Neural progenitor cell (in vitro differentiated cells): ENCODE results near the gene RUFY2. TPM values are rescaled to one million over a fixed set of nuclear protein-coding genes. Genes with fewer than 3 reads are reported as not detected.

Experiments
- DNase-seq: peaks from one replicate; pipeline ENCODE4 v3.0.0-alpha.2; 2016; ENCODE audit warnings: low spot score
- H2AFZ ChIP-seq: fragments of 200-600 bp; sonication (generic); replicated peaks from 2 replicates; pipeline ENCODE4 v1.6.1; 2016; ENCODE audit warnings: antibody characterized with exemption
- H3F3A ChIP-seq: fragments of 200-600 bp; sonication (generic); 2 replicates; pipeline ENCODE4 v1.6.1; 2016; ENCODE audit warnings: antibody characterized with exemption, low read depth
- H3K27ac ChIP-seq: fragments of 200-600 bp; sonication (generic); 2 replicates; pipeline ENCODE4 v1.5.1; 2016; ENCODE audit warnings: mild to moderate bottlenecking
- H3K27me3 ChIP-seq: fragments of 200-600 bp; sonication (generic); 2 replicates; pipeline ENCODE4 v1.6.1; 2016; ENCODE audit warnings: mild to moderate bottlenecking, moderate library complexity
- H3K36me3 ChIP-seq: fragments of 200-600 bp; sonication (generic); 2 replicates; pipeline ENCODE4 v1.5.1; 2016
- H3K4me1 ChIP-seq: fragments of 200-600 bp; sonication (generic); 2 replicates; pipeline ENCODE4 v1.6.1; 2016; ENCODE audit warnings: mixed run types
- H3K4me2 ChIP-seq: fragments of 200-600 bp; sonication (generic); 2 replicates; pipeline ENCODE4 v1.6.1; 2016
- H3K4me3 ChIP-seq: fragments of 200-600 bp; sonication (generic); 2 replicates; pipeline ENCODE4 v1.5.1; 2016
- H3K79me2 ChIP-seq: fragments of 200-600 bp; sonication (generic); 2 replicates; pipeline ENCODE4 v1.6.1; 2016; ENCODE audit warnings: low read depth
- H3K9ac ChIP-seq: fragments of 200-600 bp; sonication (generic); 2 replicates; pipeline ENCODE4 v1.6.1; 2016
- H3K9me3 ChIP-seq: fragments of 200-600 bp; sonication (generic); 2 replicates; pipeline ENCODE4 v1.5.1; 2016; ENCODE audit warnings: low read depth
- H4K20me1 ChIP-seq: fragments of 200-600 bp; sonication (generic); 2 replicates; pipeline ENCODE4 v1.6.1; 2016; ENCODE audit warnings: low read depth
- H3K27ac Mint-ChIP-seq: 3 replicates; pipeline ENCODE4 v1.8.0; 2021; ENCODE audit warnings: mixed read lengths
- H3K27me3 Mint-ChIP-seq: 2 replicates; pipeline ENCODE4 v1.8.0; 2022; ENCODE audit warnings: low read depth, mild to moderate bottlenecking, inconsistent platforms, moderate library complexity, mixed read lengths; ENCODE audit not compliant: insufficient read depth
- H3K36me3 Mint-ChIP-seq: 3 replicates; pipeline ENCODE4 v1.8.0; 2021; ENCODE audit warnings: mixed read lengths
- H3K4me1 Mint-ChIP-seq: 3 replicates; pipeline ENCODE4 v1.8.0; 2021; ENCODE audit warnings: mixed read lengths
- H3K4me3 Mint-ChIP-seq: 3 replicates; pipeline ENCODE4 v1.8.0; 2021; ENCODE audit warnings: mild to moderate bottlenecking, moderate library complexity, mixed read lengths
- H3K9me3 Mint-ChIP-seq: 3 replicates; pipeline ENCODE4 v1.8.0; 2020; ENCODE audit warnings: mixed read lengths
- CTCF ChIP-seq: fragments of 200-600 bp; sonication (generic); IDR thresholded peaks from 2 replicates; pipeline ENCODE4 v1.5.1; 2017; ENCODE audit warnings: antibody characterized with exemption, mild to moderate bottlenecking
- EZH2 ChIP-seq: fragments of 200-600 bp; sonication (generic); IDR thresholded peaks from 2 replicates; pipeline ENCODE4 v1.6.1; 2017; ENCODE audit warnings: antibody characterized with exemption, mild to moderate bottlenecking, moderate library complexity
- EZH2phosphoT487 ChIP-seq: fragments of 200-600 bp; sonication (generic); IDR thresholded peaks from 2 replicates; pipeline ENCODE4 v1.6.1; 2017; ENCODE audit warnings: antibody characterized with exemption
- total RNA-seq: library from RNA; depleted of rRNA; stranded (reverse); fragments of >200 nt; gene quantifications from 2 replicates; pipeline ENCODE4 v1.2.3, GENCODE V29; 2015; ENCODE audit warnings: low replicate concordance

The RUFY2 gene
- total RNA-seq, 1 donor from 2014 or later: 45.2 TPM

- Histone ChIP-seq H4K20me1 (peaks cover 15% of the 10 kb centered on the region), H3K9ac (no peak overlapping the region), H3K27me3 (no peaks in the 10 kb centered on the region), H3K36me3 (peaks cover 4% of the 10 kb centered on the region), H3K9me3 (no peaks in the 10 kb centered on the region), H3K27ac (no peak overlapping the region), H2AFZ (no peak overlapping the region), H3K79me2 (peaks cover 58% of the 10 kb centered on the region), H3F3A (peaks cover 23% of the 10 kb centered on the region), H3K4me1 (peaks cover 14% of the 10 kb centered on the region), H3K4me3 (no peak overlapping the region), H3K4me2 (no peak overlapping the region)
- no peaks in the 10 kb centered on the region for H3K9me3 Mint-ChIP-seq
- peaks cover 11% of the 10 kb centered on the region for H3K36me3 Mint-ChIP-seq
- TF ChIP-seq EZH2phosphoT487 (no peak), EZH2 (no peak), CTCF (no peak)
- no peak for DNase-seq
- no peak overlapping the region for H3K27ac Mint-ChIP-seq
- peaks cover 19% of the 10 kb centered on the region for H3K4me1 Mint-ChIP-seq
- no peak overlapping the region for H3K4me3 Mint-ChIP-seq
- no peaks in the 10 kb centered on the region for H3K27me3 Mint-ChIP-seq
Observed at GRCh38 chr10:68403701-68404100, 3.4 kb downstream of the RUFY2 start.

GRCh38 chr10:68402276-68402675 lies 4.8 kb downstream of the RUFY2 start:
- Histone ChIP-seq H3K4me3 (no peak overlapping the region), H3F3A (peaks cover 14% of the 10 kb centered on the region), H4K20me1 (peaks cover 15% of the 10 kb centered on the region), H3K4me2 (no peak overlapping the region), H3K9me3 (no peaks in the 10 kb centered on the region), H2AFZ (no peak overlapping the region), H3K36me3 (peaks cover 4% of the 10 kb centered on the region), H3K9ac (no peak overlapping the region), H3K27ac (no peak overlapping the region), H3K4me1 (peaks cover 14% of the 10 kb centered on the region), H3K27me3 (no peaks in the 10 kb centered on the region), H3K79me2 (peaks cover 58% of the 10 kb centered on the region)
- Mint-ChIP-seq H3K36me3 (peaks cover 11% of the 10 kb centered on the region), H3K9me3 (no peaks in the 10 kb centered on the region), H3K4me3 (no peak overlapping the region), H3K4me1 (peaks cover 17% of the 10 kb centered on the region), H3K27me3 (no peaks in the 10 kb centered on the region), H3K27ac (no peak overlapping the region)
- DNase-seq: no peak
- TF ChIP-seq EZH2phosphoT487 (no peak), CTCF (no peak), EZH2 (no peak)

GRCh38 chr10:68397005-68397404 lies 10.1 kb downstream of the RUFY2 start:
- no peak overlapping the region for H2AFZ ChIP-seq
- no peak overlapping the region for H3K27ac ChIP-seq
- Mint-ChIP-seq H3K4me1 (no peaks in the 10 kb centered on the region), H3K27ac (no peak overlapping the region), H3K9me3 (no peaks in the 10 kb centered on the region), H3K36me3 (peaks cover 26% of the 10 kb centered on the region), H3K27me3 (no peaks in the 10 kb centered on the region), H3K4me3 (no peak overlapping the region)
- no peak for DNase-seq
- no peak overlapping the region for H3K4me2 ChIP-seq
- no peak overlapping the region for H3K9ac ChIP-seq
- H3K79me2 ChIP-seq: peaks cover 10% of the 10 kb centered on the region
- no peaks in the 10 kb centered on the region for H3F3A ChIP-seq
- no peaks in the 10 kb centered on the region for H4K20me1 ChIP-seq
- no peaks in the 10 kb centered on the region for H3K9me3 ChIP-seq
- peaks cover 27% of the 10 kb centered on the region for H3K36me3 ChIP-seq
- no peak overlapping the region for H3K4me3 ChIP-seq
- TF ChIP-seq EZH2phosphoT487 (no peak), EZH2 (no peak), CTCF (no peak)
- H3K27me3 ChIP-seq: no peaks in the 10 kb centered on the region
- no peaks in the 10 kb centered on the region for H3K4me1 ChIP-seq

GRCh38 chr10:68385740-68386139 lies 21.3 kb downstream of the RUFY2 start:
- peaks cover 2% of the 10 kb centered on the region for H3K27me3 Mint-ChIP-seq

More at GRCh38 chr10:68385740-68386139, 21.3 kb downstream of the RUFY2 start:
- Histone ChIP-seq H3K36me3 (peaks cover 21% of the 10 kb centered on the region), H3K79me2 (no peaks in the 10 kb centered on the region), H3K4me1 (no peaks in the 10 kb centered on the region), H3K27ac (no peak overlapping the region), H3K27me3 (no peaks in the 10 kb centered on the region), H4K20me1 (no peaks in the 10 kb centered on the region), H3K4me2 (no peak overlapping the region), H3F3A (no peaks in the 10 kb centered on the region), H2AFZ (no peak overlapping the region), H3K9me3 (no peaks in the 10 kb centered on the region), H3K4me3 (no peak overlapping the region), H3K9ac (no peak overlapping the region)
- no peaks in the 10 kb centered on the region for H3K4me1 Mint-ChIP-seq
- TF ChIP-seq EZH2phosphoT487: no peak
- no peak for TF ChIP-seq EZH2
- no peaks in the 10 kb centered on the region for H3K9me3 Mint-ChIP-seq
- H3K36me3 Mint-ChIP-seq: peaks cover 22% of the 10 kb centered on the region
- H3K27ac Mint-ChIP-seq: no peak overlapping the region
- no peak overlapping the region for H3K4me3 Mint-ChIP-seq
- DNase-seq: no peak
